A549 treated with Hydrocortisone at 1 μM for 4 hours (cell line): Measurements from ENCODE around the gene EIF2AK3. TPM values are rescaled to one million over a fixed set of nuclear protein-coding genes. Genes with fewer than 3 reads are reported as not detected.

Experiments
- total RNA-seq: library from RNA; stranded (reverse); fragments of 200-300 nt; extraction: Qiagen RNA extraction; gene quantifications from 5 replicates; pipeline ENCODE4 v1.2.3, GENCODE V29; 2022

EIF2AK3 gene
- total RNA-seq = 32.7 to 47.6 TPM (median 38.3 TPM) in 5 replicates

GRCh38 chr2:88627055-88627855 lies at the start of gene EIF2AK3:
TSS of gene EIF2AK3 (minus strand) at chr2:88627464. CDS start at chr2:88627274, 190 bp downstream.

Other genes with a start within 250 kb of the EIF2AK3 start
- 0.05 to 0.09 TPM (median 0.05 TPM) in 4 of 5 replicates, not detected in the other for gene FOXI3, start 174.8 kb downstream of the EIF2AK3 start, total RNA-seq
- 26.4 to 29.3 TPM (median 27.4 TPM) in 5 replicates for gene RPIA, start 64.2 kb upstream of the EIF2AK3 start, total RNA-seq